ENCODE results near the gene GPC3.

The GPC3 gene

GRCh38 chrX:133593531-133593930 is 391.9 kb downstream of the GPC3 start:
- H3K27ac ChIP-seq: no peak overlapping the region
- DNase-seq (ENCODE audit: low read depth, low spot score): no peak

- no peak for DNase-seq (ENCODE audit: low read depth, low spot score)
- H3K27ac ChIP-seq: no peak overlapping the region
These were observed 394.5 kb downstream of the GPC3 start for GRCh38 chrX:133590703-133591505.

DNA sequence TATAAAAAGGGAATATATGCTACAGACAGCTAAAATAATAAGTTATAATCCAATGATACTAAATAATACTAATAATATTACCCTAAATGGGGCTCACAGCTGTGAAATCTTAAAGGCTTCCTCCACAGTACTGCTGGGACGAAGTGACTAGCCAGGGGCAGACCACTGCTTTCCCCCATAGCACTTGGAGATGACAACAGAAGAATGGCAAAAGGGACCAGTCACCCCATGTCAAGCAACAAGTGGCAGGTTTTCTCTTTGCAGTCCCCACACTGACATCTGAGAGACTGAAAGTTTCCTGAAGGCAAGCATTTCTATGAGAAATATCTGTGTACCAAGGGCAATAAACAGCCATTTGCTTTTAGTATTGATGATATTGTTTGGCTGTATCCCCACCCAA is 396.6 kb downstream of the GPC3 start:
- DNase-seq (ENCODE audit: low read depth, low spot score): no peak
- H3K27ac ChIP-seq: no peak overlapping the region

GRCh38 chrX:133587818-133588217 is 397.6 kb downstream of the GPC3 start:
- DNase-seq (ENCODE audit: low read depth, low spot score): no peak

DNA sequence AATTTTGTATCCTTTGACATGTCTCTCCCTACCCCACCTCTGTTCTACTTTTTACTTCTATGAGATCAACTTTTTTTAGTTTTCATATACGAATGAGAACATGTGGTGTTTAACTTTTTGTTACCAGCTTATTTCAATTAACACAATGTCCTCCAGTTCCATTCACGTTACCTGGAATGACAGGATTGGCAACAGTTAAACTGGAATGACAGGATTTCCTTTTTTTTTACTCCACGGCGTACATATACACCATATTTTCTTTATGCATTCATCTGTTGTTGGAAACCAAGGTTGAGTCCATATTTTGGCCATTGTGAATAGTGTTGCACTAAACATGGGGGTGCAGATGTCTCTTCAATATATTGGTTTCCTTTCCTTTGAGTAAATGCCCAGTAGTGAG is 398.3 kb downstream of the GPC3 start:
- no peak for DNase-seq (ENCODE audit: low read depth, low spot score)
- H3K27ac ChIP-seq: no peak overlapping the region

More at GRCh38 chrX:133587818-133588217, 397.6 kb downstream of the GPC3 start:
- no peak overlapping the region for H3K27ac ChIP-seq

- no peak overlapping the region for H3K27ac ChIP-seq
- DNase-seq (ENCODE audit: low read depth, low spot score): no peak
These were observed 399.0 kb downstream of the GPC3 start for GRCh38 chrX:133586443-133586842.

DNA sequence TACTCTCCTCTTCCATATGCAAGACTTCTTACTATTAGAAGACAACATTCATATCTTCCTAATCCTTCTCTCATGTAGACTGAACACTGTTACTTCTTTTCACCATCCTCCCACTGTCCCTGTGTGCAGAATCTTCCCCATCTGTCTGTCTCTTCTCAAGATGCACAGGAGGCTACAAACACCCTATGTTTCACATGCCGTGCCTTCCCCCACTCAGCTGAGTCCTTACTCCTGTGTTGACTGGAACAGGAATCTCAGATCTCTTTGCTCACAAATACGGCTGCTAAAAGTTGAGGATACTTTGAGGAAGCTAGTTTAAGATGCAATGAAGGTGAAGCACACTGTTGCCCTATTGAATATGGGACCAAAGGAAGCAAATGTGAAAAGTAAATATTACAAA is 401.6 kb downstream of the GPC3 start:
- H3K27ac ChIP-seq: no peak overlapping the region
- no peak for DNase-seq (ENCODE audit: low read depth, low spot score)

DNA sequence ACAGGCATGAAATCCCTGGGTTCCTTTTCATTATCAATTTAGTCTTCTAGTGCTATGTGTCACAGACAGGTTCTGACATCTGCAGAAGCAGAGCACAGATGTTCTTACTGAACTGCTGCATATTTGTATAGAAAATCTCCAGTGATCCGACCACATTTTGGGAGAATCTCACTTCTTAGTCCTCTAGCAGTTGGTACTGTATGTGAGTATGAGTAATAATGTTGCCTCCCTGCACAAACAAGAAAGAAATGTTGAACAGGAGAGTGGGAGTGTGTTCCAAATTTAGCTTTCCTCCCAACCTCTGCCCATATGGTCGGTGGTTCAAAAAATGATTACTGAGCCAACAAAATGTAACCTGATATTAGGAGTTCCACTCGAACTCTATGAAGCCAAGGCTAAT is 404.8 kb downstream of the GPC3 start:
- H3K27ac ChIP-seq: no peak overlapping the region
- DNase-seq (ENCODE audit: low read depth, low spot score): no peak

- no peak overlapping the region for H3K27ac ChIP-seq
- no peak for DNase-seq (ENCODE audit: low read depth, low spot score)
These were observed 405.8 kb downstream of the GPC3 start for GRCh38 chrX:133579631-133580030.

DNA sequence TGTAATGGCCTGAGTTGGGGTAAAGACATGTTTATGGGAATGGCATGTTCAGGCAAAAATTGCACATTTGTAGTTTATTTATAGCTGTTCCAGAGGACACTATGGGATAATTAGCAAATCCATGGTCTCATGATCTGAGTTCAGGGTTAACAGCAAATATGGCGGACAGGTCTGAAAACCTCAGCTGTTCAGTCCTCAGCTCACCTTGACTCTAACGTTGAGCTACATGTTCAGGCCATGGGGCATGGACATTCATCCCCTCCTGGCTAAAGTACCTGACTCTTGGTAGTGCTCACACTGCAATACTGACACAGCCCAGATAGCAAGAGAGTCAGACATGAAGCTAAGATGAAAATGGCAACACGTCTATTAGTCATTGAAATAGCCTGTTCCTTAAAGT is 408.5 kb downstream of the GPC3 start:
- no peak overlapping the region for H3K27ac ChIP-seq
- DNase-seq (ENCODE audit: low read depth, low spot score): no peak

DNA sequence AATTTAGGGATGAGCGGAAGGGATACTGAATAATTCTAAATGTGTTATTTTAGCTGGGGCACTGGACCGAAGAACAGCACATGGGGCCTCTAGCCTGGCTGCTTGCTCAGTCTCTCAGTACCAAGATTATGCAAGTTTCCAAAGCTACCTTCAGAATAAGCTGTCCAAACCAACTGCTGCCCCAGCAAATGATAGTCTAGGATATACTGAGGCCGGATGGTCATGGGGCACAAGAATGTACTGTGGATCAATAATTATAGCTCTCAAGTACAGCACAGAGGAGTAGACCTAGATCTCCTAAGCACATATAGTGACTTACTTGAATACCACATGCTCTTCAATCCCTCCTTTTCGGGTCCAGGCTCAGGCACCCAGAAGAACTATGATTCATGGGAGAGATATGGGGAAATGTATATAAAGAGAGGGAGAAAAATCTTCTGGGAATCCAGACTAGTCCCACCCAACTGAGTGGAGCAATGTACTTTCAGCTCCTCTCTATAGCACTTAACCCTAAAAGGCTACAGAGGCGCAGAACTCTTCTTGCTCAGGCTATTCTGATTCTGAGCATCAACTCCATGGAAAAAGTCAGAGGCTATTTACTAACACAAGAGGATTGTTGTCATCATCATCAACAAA is 409.8 kb downstream of the GPC3 start:
- no peak for DNase-seq (ENCODE audit: low read depth, low spot score)
- H3K27ac ChIP-seq: no peak overlapping the region

DNA sequence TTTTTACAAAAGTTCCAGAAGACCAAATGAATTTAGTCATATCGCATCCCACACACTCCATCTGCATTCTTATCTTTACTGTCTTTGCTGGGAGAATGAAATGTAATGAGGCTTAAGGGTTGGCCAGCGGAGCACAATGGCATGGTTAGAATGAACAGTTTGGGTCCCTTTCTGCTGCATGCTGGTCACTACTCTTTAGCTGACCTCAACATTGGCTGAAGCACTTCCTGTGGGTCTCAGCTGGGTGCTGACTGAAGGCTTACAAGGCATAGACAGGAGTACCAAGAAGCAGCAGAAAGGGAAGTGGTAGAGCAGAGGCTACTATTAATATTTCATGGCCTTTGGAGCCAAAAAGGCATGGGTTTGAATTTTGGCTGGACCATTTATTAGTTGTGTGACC is 410.7 kb downstream of the GPC3 start:
- DNase-seq (ENCODE audit: low read depth, low spot score): no peak
- no peak overlapping the region for H3K27ac ChIP-seq

DNA sequence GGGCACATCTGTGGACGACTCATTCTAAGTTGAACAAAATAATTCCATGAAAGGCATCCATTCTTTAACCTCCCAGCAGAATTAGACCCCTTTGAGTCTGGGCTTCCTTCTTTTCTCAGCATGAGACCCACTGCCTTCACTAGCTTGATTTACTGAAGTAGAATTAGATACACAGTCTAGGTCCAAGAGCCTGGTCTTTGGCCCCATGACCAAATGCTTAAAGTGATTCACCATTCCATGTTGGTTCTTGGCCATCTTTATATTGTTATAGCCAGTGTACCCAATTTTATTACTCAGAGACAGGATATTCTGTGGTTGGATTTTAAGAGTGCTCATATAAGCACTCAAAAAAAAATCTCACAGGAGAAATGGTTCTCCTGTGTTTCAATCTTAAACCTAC is 414.8 kb downstream of the GPC3 start:
- H3K27ac ChIP-seq: no peak overlapping the region
- no peak for DNase-seq (ENCODE audit: low read depth, low spot score)

DNA sequence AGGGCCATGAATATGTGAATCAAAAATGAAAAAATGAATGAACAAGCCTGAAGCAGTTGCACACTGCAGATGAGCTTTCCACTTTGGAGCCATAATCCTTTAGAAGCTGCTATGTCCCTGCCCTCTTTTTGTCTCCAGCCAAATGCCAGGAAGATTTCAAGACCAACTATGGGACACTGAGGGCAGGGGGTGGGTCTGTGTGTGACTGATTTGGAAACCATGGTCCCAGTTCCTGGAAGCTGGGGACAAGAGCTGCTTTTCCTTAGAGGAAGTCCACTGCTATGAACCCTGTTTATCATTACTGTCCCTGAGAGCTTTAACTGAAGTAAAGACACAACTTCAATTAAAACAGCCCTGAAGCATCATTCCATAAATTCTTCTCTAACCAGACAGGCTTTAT is 416.2 kb downstream of the GPC3 start:
- H3K27ac ChIP-seq: no peak overlapping the region
- DNase-seq (ENCODE audit: low read depth, low spot score): no peak

DNA sequence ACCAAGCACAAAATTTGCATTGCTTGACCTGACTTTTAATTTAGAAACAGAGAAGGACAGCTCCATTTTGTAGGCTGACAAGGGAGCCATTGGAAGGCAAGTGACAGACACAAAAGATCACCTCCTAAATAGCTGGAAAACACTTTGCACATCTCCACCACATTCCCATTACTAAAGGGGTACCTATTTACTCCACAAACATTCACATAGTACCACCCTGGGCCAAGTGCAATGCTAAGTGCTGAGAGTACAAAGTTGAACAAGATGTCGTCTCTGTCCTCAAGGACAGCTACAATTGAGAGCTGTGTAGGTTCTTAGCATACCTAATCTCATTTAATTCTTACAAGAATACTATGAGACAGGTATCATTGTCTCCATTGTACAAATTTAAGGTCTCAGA is 417.3 kb downstream of the GPC3 start:
- no peak for DNase-seq (ENCODE audit: low read depth, low spot score)
- H3K27ac ChIP-seq: no peak overlapping the region

GRCh38 chrX:133566876-133567275 is 418.5 kb downstream of the GPC3 start:
- no peak for DNase-seq (ENCODE audit: low read depth, low spot score)
- no peak overlapping the region for H3K27ac ChIP-seq

DNA sequence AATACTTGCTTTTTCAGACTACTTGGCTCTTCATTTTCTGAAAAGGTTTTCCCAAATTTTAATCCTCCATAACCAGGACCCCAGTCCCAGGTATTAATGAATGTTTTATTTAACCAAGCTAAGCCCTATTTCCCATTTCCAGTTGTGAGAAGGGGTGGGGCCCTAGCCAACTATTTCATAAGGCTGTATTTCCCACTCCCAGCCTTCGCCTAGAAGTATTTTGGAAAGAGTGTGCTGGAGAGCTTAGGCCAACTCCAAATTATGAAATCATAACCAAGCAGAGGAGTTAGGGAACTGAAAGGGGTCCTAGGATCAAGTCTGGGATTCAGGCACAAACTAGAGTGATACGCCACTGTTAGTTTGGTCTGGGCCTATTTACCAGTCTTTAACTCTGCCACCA is 421.7 kb downstream of the GPC3 start:
- no peak for DNase-seq (ENCODE audit: low read depth, low spot score)
- H3K27ac ChIP-seq: no peak overlapping the region

DNA sequence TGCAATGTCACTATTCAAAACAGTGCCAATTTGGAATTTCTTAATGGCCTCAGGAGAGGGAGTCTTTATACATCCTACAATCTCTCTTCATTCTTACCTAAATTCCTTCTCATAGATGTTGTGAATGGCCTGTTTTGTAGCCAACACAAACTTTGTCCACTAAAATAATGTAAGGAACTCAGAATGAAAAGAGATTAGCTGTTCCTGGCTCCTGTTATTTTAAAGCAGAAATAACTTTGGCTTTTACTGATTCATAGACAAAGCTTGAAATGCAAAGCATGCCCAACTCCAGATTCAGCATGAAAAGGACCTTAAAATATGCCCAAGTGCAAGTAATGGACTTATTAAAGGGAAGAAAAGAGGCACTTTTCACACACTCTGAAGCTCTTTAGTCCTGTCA is 424.1 kb downstream of the GPC3 start:
- H3K27ac ChIP-seq: no peak overlapping the region

GRCh38 chrX:133559909-133560308 is 425.5 kb downstream of the GPC3 start:
- H3K27ac ChIP-seq: no peak overlapping the region
- DNase-seq (ENCODE audit: low read depth, low spot score): no peak

More for the DNA sequence above, 424.1 kb downstream of the GPC3 start:
- no peak for DNase-seq (ENCODE audit: low read depth, low spot score)

DNA sequence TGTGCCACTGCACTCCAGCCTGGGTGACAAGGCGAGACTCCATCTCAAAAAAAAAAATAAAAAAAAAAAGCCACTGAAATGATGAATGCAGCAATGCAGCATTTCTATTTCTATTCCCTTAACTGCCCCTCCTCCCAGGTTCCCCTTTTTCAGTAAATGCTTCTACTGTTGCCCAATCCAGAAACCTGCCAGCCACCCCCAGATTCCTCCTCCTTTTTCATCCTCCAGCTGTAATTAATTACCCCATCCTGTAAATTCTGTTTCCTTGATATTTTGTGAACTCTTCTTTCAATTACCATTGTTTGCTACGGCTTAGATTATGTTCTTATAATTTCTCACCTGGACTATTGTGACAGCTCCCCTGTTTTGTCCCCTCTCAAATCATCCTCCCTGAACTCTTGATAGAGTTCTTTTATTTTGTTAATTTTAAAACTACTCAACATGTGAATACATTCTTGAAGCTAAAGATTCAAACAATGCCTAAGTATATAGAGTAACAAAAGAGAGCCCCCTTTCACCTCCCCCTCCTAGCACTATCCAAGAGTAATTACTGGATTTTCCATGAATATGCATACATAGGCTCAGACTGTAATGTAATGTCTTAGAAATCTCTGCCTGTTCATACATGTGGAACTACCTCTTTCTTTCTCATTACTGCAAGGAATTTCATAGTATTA is 429.5 kb downstream of the GPC3 start:
- no peak for DNase-seq (ENCODE audit: low read depth, low spot score)
- H3K27ac ChIP-seq: no peak overlapping the region

DNA sequence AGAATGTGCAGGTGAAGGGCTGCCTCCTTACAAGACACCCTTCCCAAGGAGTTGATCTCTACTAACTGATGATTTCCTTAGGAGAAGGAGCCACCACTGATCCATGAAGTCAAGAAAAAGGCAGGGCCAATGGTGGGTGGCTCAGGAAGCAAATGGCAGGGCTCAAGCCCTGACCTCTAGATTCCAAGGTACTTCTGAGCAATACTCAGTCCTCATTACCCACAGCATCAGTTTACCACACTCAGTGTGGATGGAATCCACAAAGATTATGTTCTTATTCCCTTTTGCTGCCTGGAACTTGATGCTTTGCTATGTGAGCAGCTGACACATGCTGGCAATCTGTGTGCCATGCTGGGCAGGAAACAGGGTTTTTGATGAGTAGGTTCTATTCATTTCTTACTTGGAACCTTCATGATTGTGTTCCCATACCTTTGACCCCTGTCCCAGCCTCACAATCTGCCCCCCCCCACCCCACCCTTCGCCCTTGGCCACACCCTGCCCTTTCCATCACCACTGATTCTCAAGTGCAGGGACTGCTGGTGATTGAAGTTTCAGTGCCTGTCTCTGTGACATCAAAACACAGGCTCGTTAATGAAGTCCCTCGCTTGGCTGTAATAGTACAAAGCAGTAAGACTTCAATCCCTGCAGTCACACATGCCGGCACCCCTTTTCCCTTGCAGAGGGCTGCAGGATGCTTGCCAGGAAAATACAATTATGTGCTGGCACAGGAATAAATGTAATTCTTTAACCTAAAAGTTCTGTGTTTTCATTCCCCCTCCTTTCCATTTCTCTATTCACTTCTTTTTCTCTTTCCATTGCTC is 434.5 kb downstream of the GPC3 start:
- no peak for DNase-seq (ENCODE audit: low read depth, low spot score)
- H3K27ac ChIP-seq: no peak overlapping the region

All from epithelial cell of prostate (primary cell).